SK-N-SH (cell line): ENCODE results near the gene AGRN. TPM values are rescaled to one million over a fixed set of nuclear protein-coding genes. Genes with fewer than 3 reads are reported as not detected.

Experiments
- CTCF ChIA-PET: fragments of 300-600, 350-600 bp; formaldehyde crosslinking; extraction: SDS; loops from one replicate; lab custom pipeline; 2021; lab: Yijun Ruan, JAX
- POLR2A ChIA-PET: fragments of 350-600 bp; sonication (Branson Sonifier 250); formaldehyde crosslinking; extraction: SDS; loops from one replicate; lab custom pipeline; 2020; ENCODE audit warnings: antibody characterized with exemption, inconsistent platforms; lab: Yijun Ruan, JAX
- DNase-seq: peaks from one replicate; pipeline ENCODE4 v3.0.0; 2012
- H2AFZ ChIP-seq: fragments of 200-600 bp; sonication (generic); 2 replicates; pipeline ENCODE4 v1.8.1; 2016; ENCODE audit warnings: antibody characterized with exemption, mild to moderate bottlenecking, low read depth
- H3F3A ChIP-seq: fragments of 200-600 bp; sonication (generic); replicated peaks from 2 replicates; pipeline ENCODE3; 2016; ENCODE audit warnings: antibody characterized with exemption, mild to moderate bottlenecking; ENCODE audit not compliant: insufficient read depth
- H3K27ac ChIP-seq, 2 experiments: fragments of 200-500 bp in 1 of 2; fragments of 200-600 bp in 1 of 2; sonication (Bioruptor generic) in 1 of 2; sonication (generic), shearing (Covaris generic) in 1 of 2; 2 replicates each; pipeline versions ENCODE4 v1.5.1 to v1.6.1; 2014 to 2016; ENCODE audit warnings: low read depth in 2 of 2, inconsistent platforms in 1 of 2, low read length in 1 of 2, mild to moderate bottlenecking in 1 of 2, mixed read lengths in 1 of 2
- H3K27me3 ChIP-seq: fragments of 200-600 bp; sonication (generic), shearing (Covaris generic); 2 replicates; pipeline ENCODE4 v1.6.1; 2016; ENCODE audit warnings: mixed run types; ENCODE audit not compliant: insufficient read depth
- H3K36me3 ChIP-seq, 2 experiments: fragments of 200-500 bp in 1 of 2; fragments of 200-600 bp in 1 of 2; sonication (Bioruptor generic) in 1 of 2; sonication (generic) in 1 of 2; replicated peaks in 1 of 2; 2 replicates each; pipeline versions ENCODE3 to v1.5.1; 2014 to 2016; ENCODE audit warnings: low read length in 1 of 2, mild to moderate bottlenecking in 1 of 2; ENCODE audit not compliant: insufficient read depth in 2 of 2, control insufficient read depth in 1 of 2
- H3K4me1 ChIP-seq, 2 experiments: fragments of 200-500 bp in 1 of 2; fragments of 200-600 bp in 1 of 2; sonication (Bioruptor generic) in 1 of 2; sonication (generic), shearing (Covaris generic) in 1 of 2; 2 replicates each; pipeline versions ENCODE4 v1.5.1 to v1.6.1; 2014 to 2016; ENCODE audit warnings: low read depth in 1 of 2, low read length in 1 of 2, mixed run types in 1 of 2; ENCODE audit not compliant: insufficient read depth in 2 of 2, control insufficient read depth in 1 of 2
- H3K4me2 ChIP-seq: fragments of 200-600 bp; sonication (generic), shearing (Covaris generic); 2 replicates; pipeline ENCODE4 v1.6.1; 2017; ENCODE audit warnings: mixed run types
- H3K4me3 ChIP-seq, 2 experiments: fragments of 200-500 bp in 1 of 2; fragments of 200-600 bp in 1 of 2; sonication (Bioruptor generic) in 1 of 2; sonication (generic), shearing (Covaris generic) in 1 of 2; 2 replicates each; pipeline versions ENCODE4 v1.5.1 to v1.8.1; 2014 to 2016; ENCODE audit warnings: low read depth in 2 of 2, inconsistent platforms in 1 of 2, low read length in 1 of 2, mild to moderate bottlenecking in 1 of 2, mixed read lengths in 1 of 2, moderate library complexity in 1 of 2
- H3K79me2 ChIP-seq: fragments of 200-600 bp; sonication (generic); 2 replicates; pipeline ENCODE4 v1.8.1; 2017; ENCODE audit warnings: mild to moderate bottlenecking; ENCODE audit not compliant: insufficient read depth
- H3K9ac ChIP-seq: fragments of 200-600 bp; sonication (generic); 2 replicates; pipeline ENCODE4 v1.6.1; 2017; ENCODE audit warnings: mixed run types
- H3K9me2 ChIP-seq: fragments of 200-600 bp; sonication (generic); 2 replicates; pipeline ENCODE4 v1.6.1; 2017; ENCODE audit warnings: mixed run types
- H3K9me3 ChIP-seq: fragments of 200-600 bp; sonication (generic); 2 replicates; pipeline ENCODE4 v1.6.1; 2017; ENCODE audit warnings: mixed run types, mild to moderate bottlenecking, moderate library complexity
- H4K20me1 ChIP-seq: fragments of 200-600 bp; sonication (generic); 2 replicates; pipeline ENCODE4 v1.6.1; 2017; ENCODE audit warnings: mild to moderate bottlenecking, mixed run types; ENCODE audit not compliant: insufficient read depth
- CHD2 ChIP-seq: fragments of 150-350 bp; IDR thresholded peaks from 2 replicates; pipeline ENCODE4 v1.6.1; 2018; ENCODE audit warnings: low read length; ENCODE audit not compliant: partially characterized antibody
- CTCF ChIP-seq: fragments of 200-600 bp; sonication (generic); IDR thresholded peaks from 2 replicates; pipeline ENCODE4 v1.6.1; 2017; ENCODE audit warnings: antibody characterized with exemption, mild to moderate bottlenecking, moderate library complexity
- REST ChIP-seq: IDR thresholded peaks from 2 replicates; pipeline ENCODE4 v1.6.1; 2012; ENCODE audit warnings: mild to moderate bottlenecking, low read depth, low read length, moderate library complexity
- TCF12 ChIP-seq: IDR thresholded peaks from 2 replicates; pipeline ENCODE4 v1.4.0; 2012
- USF1 ChIP-seq: IDR thresholded peaks from 2 replicates; pipeline ENCODE4 v1.4.0; 2012; ENCODE audit warnings: low read depth, borderline replicate concordance
- WGBS: methylation state at CpG from one replicate; pipeline ENCODE4 v1.1.6; 2017; ENCODE audit warnings: low lambda C conversion rate; 5-methylcytosine and 5-hydroxymethylcytosine counted together
- polyA plus RNA-seq, 3 experiments: library from polyadenylated mRNA; depleted of rRNA; stranded (reverse); fragments of >200 nt; gene quantifications; 2 replicates each; pipeline ENCODE4 v1.2.3, GENCODE V29; 2012

The AGRN gene
- polyA plus RNA-seq, 1 of the 3 experiments (the other 2 are of a cell fraction), result 31.6 TPM

GRCh38 chr1:1058921-1059493, 39.1 kb downstream of the AGRN start:
- ChIA-PET POLR2A (interaction anchor here (1.0 kb wide), 1 partner anchor 53 kb away, joined by 3 read pairs; no protein-coding TSS in a partner anchor), CTCF (interaction anchor here (0.7 to 15.4 kb wide), 16 partner anchors 8 to 233 kb away, joined by 3 to 216 read pairs (median 5); partner anchors contain the start of genes ISG15 and PERM1)
- Histone ChIP-seq H3F3A (peaks cover 3% of the 10 kb centered on the region), H3K9me2 (no peaks in the 10 kb centered on the region), H3K9me3 (no peaks in the 10 kb centered on the region), H3K4me1 (peaks cover 0 to 4% of the 10 kb centered on the region in 2 experiments; a peak in 1 of 4 replicates), H2AFZ (no peak overlapping the region), H3K27me3 (peaks cover 20% of the 10 kb centered on the region; the same call in 1 of the 2 replicates), H3K4me2 (peak overlapping the region; percentile 69), H3K27ac (no peak overlapping the region), H4K20me1 (peaks cover 2% of the 10 kb centered on the region; the same call in 1 of the 2 replicates), H3K36me3 (peaks cover 0 to 4% of the 10 kb centered on the region in 2 experiments), H3K79me2 (no peaks in the 10 kb centered on the region), H3K4me3 (peak overlapping the region; percentile 51 to 56), H3K9ac (no peak overlapping the region)
- DNase-seq, result no peak
- 4% methylated on average over 11 of the region's 48 CpGs for WGBS
- TF ChIP-seq CHD2 (no peak), TCF12 (no peak), CTCF (peak; percentile 47)

GRCh38 chr1:1059494-1060280, 39.8 kb downstream of the AGRN start:
- peak; percentile 96 for DNase-seq
- Histone ChIP-seq H3K79me2 (no peaks in the 10 kb centered on the region), H4K20me1 (peaks cover 6% of the 10 kb centered on the region; the same call in 1 of the 2 replicates), H3K4me3 (peak overlapping the region; percentile 51 to 56), H3K36me3 (no peaks in the 10 kb centered on the region), H3K27ac (no peak overlapping the region), H3K9me2 (no peaks in the 10 kb centered on the region), H3K4me1 (peaks cover 0 to 6% of the 10 kb centered on the region in 2 experiments; a peak in 1 of 4 replicates), H3K27me3 (peaks cover 20% of the 10 kb centered on the region; the same call in 1 of the 2 replicates), H3K4me2 (peak overlapping the region; percentile 69), H3F3A (peaks cover 3% of the 10 kb centered on the region), H3K9ac (no peak overlapping the region), H3K9me3 (no peaks in the 10 kb centered on the region), H2AFZ (no peak overlapping the region)
- 0% methylated on average over 9 of the region's 69 CpGs for WGBS
- POLR2A ChIA-PET, result interaction anchor here (1.0 kb wide), 1 partner anchor 54 kb away, joined by 3 read pairs; no protein-coding TSS in a partner anchor
- CTCF ChIA-PET, result interaction anchor here (0.7 to 15.4 kb wide), 14 partner anchors 9 to 232 kb away, joined by 3 to 216 read pairs (median 5); partner anchors contain the start of genes ISG15 and PERM1
- TF ChIP-seq USF1, result no peak
- no peak for TF ChIP-seq REST
